OCI-LY7 (cell line): ENCODE data around the gene MISFA. TPM values are rescaled to one million over a fixed set of nuclear protein-coding genes. Genes with fewer than 3 reads are reported as not detected.

Experiments used
- BruUV-seq: library from RNA; stranded (reverse); fragments of 400-500 nt; replicated peaks from 2 replicates; lab custom pipeline; 2021; lab: Mats Ljungman, UMichigan
- CTCF ChIA-PET: fragments of 300-600 bp; sonication (Branson Sonifier 250); formaldehyde crosslinking; loops from one replicate; lab custom pipeline; 2022; ENCODE audit warnings: antibody characterized with exemption; ENCODE audit not compliant: unreplicated experiment; lab: Charles Lee
- POLR2A ChIA-PET: fragments of 300-600 bp; sonication (Branson Sonifier 250); formaldehyde crosslinking; loops from one replicate; lab custom pipeline; 2022; ENCODE audit warnings: antibody characterized with exemption; lab: Charles Lee
- DNase-seq: peaks from one replicate; pipeline ENCODE4 v3.0.0-alpha.2; 2015; ENCODE audit warnings: low spot score
- H2AFZ ChIP-seq: fragments of 200-600 bp; sonication (generic), shearing (Covaris generic); 2 replicates; pipeline ENCODE4 v1.6.1; 2014; ENCODE audit warnings: mild to moderate bottlenecking, antibody characterized with exemption, low read length, moderate library complexity
- H3K27ac ChIP-seq: fragments of 200-600 bp; sonication (generic); 2 replicates; pipeline ENCODE4 v1.5.1; 2014; ENCODE audit warnings: mixed run types, low read depth, mild to moderate bottlenecking, moderate library complexity, low read length, inconsistent platforms; ENCODE audit not compliant: poor library complexity, severe bottlenecking
- H3K36me3 ChIP-seq: fragments of 200-600 bp; sonication (generic); 2 replicates; pipeline ENCODE4 v1.6.1; 2014; ENCODE audit warnings: mild to moderate bottlenecking, antibody characterized with exemption, low read length, moderate library complexity, mixed read lengths; ENCODE audit not compliant: insufficient read depth
- H3K4me1 ChIP-seq: fragments of 200-600 bp; sonication (generic); 2 replicates; pipeline ENCODE4 v1.5.1; 2014; ENCODE audit warnings: mild to moderate bottlenecking, low read length; ENCODE audit not compliant: insufficient read depth, poor library complexity, severe bottlenecking
- H3K4me2 ChIP-seq: fragments of 200-600 bp; sonication (generic); 2 replicates; pipeline ENCODE4 v1.6.1; 2014; ENCODE audit warnings: mild to moderate bottlenecking, low read length
- H3K4me3 ChIP-seq: fragments of 200-600 bp; sonication (generic); 2 replicates; pipeline ENCODE4 v1.5.1; 2014; ENCODE audit warnings: mild to moderate bottlenecking, low read depth, low read length; ENCODE audit not compliant: poor library complexity, severe bottlenecking
- H3K79me2 ChIP-seq: fragments of 200-600 bp; sonication (generic); 2 replicates; pipeline ENCODE4 v1.6.1; 2016; ENCODE audit warnings: low read depth, mild to moderate bottlenecking, low read length, moderate library complexity, mixed read lengths; ENCODE audit not compliant: insufficient read depth
- H3K9me2 ChIP-seq: fragments of 200-600 bp; sonication (generic); 2 replicates; pipeline ENCODE4 v1.6.1; 2016; ENCODE audit warnings: mild to moderate bottlenecking, low read length, mixed read lengths; ENCODE audit not compliant: insufficient read depth
- H3K9me3 ChIP-seq: fragments of 200-600 bp; sonication (generic); 2 replicates; pipeline ENCODE4 v1.6.1; 2014; ENCODE audit warnings: mild to moderate bottlenecking, mixed run types, low read length, mixed read lengths
- H4K20me1 ChIP-seq: fragments of 200-600 bp; sonication (generic); 2 replicates; pipeline ENCODE4 v1.6.1; 2014; ENCODE audit warnings: mild to moderate bottlenecking, antibody characterized with exemption, low read length, moderate library complexity, mixed read lengths; ENCODE audit not compliant: insufficient read depth
- CTCF ChIP-seq: fragments of 200-600 bp; sonication (generic); conservative IDR thresholded peaks from 2 replicates; pipeline ENCODE4 v1.5.1; 2014; ENCODE audit warnings: mild to moderate bottlenecking, antibody characterized with exemption, low read length, moderate library complexity, mixed read lengths
- EZH2phosphoT487 ChIP-seq: fragments of 200-600 bp; sonication (generic); IDR thresholded peaks from 2 replicates; pipeline ENCODE4 v1.6.1; 2018; ENCODE audit warnings: low read depth, borderline replicate concordance, mild to moderate bottlenecking, mixed run types, antibody characterized with exemption, low read length, moderate library complexity, mixed read lengths
- intact Hi-C: fragments of 100-400 bp; cut with micrococcal nuclease; formaldehyde crosslinking; loops from one replicate; pipeline ENCODE4 v1.10.0; 2022; ENCODE audit not compliant: unreplicated experiment
- total RNA-seq, 2 experiments: library from RNA; depleted of rRNA in 1 of 2; stranded (reverse); fragments of >200 nt in 1 of 2; shearing (Covaris generic) in 1 of 2; gene quantifications; 2 replicates each; pipeline ENCODE4 v1.2.3, GENCODE V29; 2014 to 2022

The MISFA gene
- total RNA-seq, 2 experiments from 2014 or later, result not detected

GRCh38 chr11:18575361-18575760 lies 24.2 kb upstream of the MISFA start:
- Histone ChIP-seq H3K4me3 (no peak overlapping the region), H3K36me3 (no peaks in the 10 kb centered on the region), H3K9me2 (no peaks in the 10 kb centered on the region), H3K27ac (no peak overlapping the region), H4K20me1 (no peaks in the 10 kb centered on the region), H2AFZ (no peak overlapping the region), H3K79me2 (no peaks in the 10 kb centered on the region), H3K4me2 (no peak overlapping the region), H3K9me3 (no peaks in the 10 kb centered on the region), H3K4me1 (no peaks in the 10 kb centered on the region)
- DNase-seq, result no peak
- BruUV-seq, result no TSS peak
- intact Hi-C loops, result no loop called here
- ChIA-PET CTCF (no interaction called here), POLR2A (interaction anchor here (0.6 to 1.0 kb wide), 2 partner anchors 27 to 410 kb away, joined by 4 read pairs; no protein-coding TSS in a partner anchor)
- no peak for TF ChIP-seq EZH2phosphoT487
- no peak for TF ChIP-seq CTCF

GRCh38 chr11:18578975-18579598 lies 20.5 kb upstream of the MISFA start:
- TF ChIP-seq EZH2phosphoT487, result no peak
- no peak for TF ChIP-seq CTCF
- H3K9me2 ChIP-seq, result no peaks in the 10 kb centered on the region
- H3K36me3 ChIP-seq, result no peaks in the 10 kb centered on the region
- H3K27ac ChIP-seq, result no peak overlapping the region
- H3K79me2 ChIP-seq, result no peaks in the 10 kb centered on the region
- H3K4me3 ChIP-seq, result no peak overlapping the region
- intact Hi-C loops, result no loop called here
- H3K9me3 ChIP-seq, result no peaks in the 10 kb centered on the region
- CTCF ChIA-PET, result no interaction called here
- no peak for DNase-seq
- no peaks in the 10 kb centered on the region for H4K20me1 ChIP-seq
- no peaks in the 10 kb centered on the region for H3K4me1 ChIP-seq
- H3K4me2 ChIP-seq, result no peak overlapping the region
- no peak overlapping the region for H2AFZ ChIP-seq
- POLR2A ChIA-PET, result interaction anchor here (1.3 to 1.4 kb wide), 2 partner anchors 9 to 12 kb away, joined by 3 read pairs; no protein-coding TSS in a partner anchor
- no TSS peak for BruUV-seq

- no peak overlapping the region for H3K4me2 ChIP-seq
- H4K20me1 ChIP-seq, result no peaks in the 10 kb centered on the region
- no peak overlapping the region for H2AFZ ChIP-seq
- TF ChIP-seq CTCF (no peak), EZH2phosphoT487 (no peak)
- ChIA-PET CTCF (no interaction called here), POLR2A (interaction anchor here (0.7 to 1.2 kb wide), 3 partner anchors 10 to 57 kb away, joined by 3 to 5 read pairs (median 3); no protein-coding TSS in a partner anchor)
- H3K36me3 ChIP-seq, result no peaks in the 10 kb centered on the region
- DNase-seq, result no peak
- no peak overlapping the region for H3K4me3 ChIP-seq
- no peaks in the 10 kb centered on the region for H3K4me1 ChIP-seq
- no peaks in the 10 kb centered on the region for H3K9me2 ChIP-seq
- intact Hi-C loops, result no loop called here
- no peaks in the 10 kb centered on the region for H3K79me2 ChIP-seq
- no peak overlapping the region for H3K27ac ChIP-seq
- BruUV-seq, result no TSS peak
- H3K9me3 ChIP-seq, result no peaks in the 10 kb centered on the region
Observed at GRCh38 chr11:18580113-18580766, 19.3 kb upstream of the MISFA start.
